Gastrocnemius medialis (tissue), 4 donors: ENCODE results near the gene MYO1G.

ENCODE experiments used
- CTCF ChIP-seq, 5 experiments: fragments of 450-650 bp in 3 of 5; fragments of 200-600 bp in 2 of 5; sonication (generic) in 2 of 5; IDR thresholded peaks in 4 of 5; conservative IDR thresholded peaks in 1 of 5; 1 replicate in 4 of 5; 2 replicates in 1 of 5; pipeline ENCODE4 v1.5.1; 2016 to 2019; ENCODE audit warnings: antibody characterized with exemption in 5 of 5, mild to moderate bottlenecking in 3 of 5, moderate library complexity in 3 of 5
- POLR2A ChIP-seq, 2 donors: fragments of 450-650 bp; IDR thresholded peaks; one replicate each; pipeline ENCODE4 v1.6.1; 2017; ENCODE audit warnings: antibody characterized with exemption in 2 of 2, mild to moderate bottlenecking in 2 of 2, moderate library complexity in 2 of 2

GRCh38 chr7:45026013-45026412, 47.2 kb upstream of the MYO1G start:
- no peak for TF ChIP-seq POLR2A (IDR thresholded peaks at IDR 0.05)
- TF ChIP-seq CTCF (IDR thresholded peaks at IDR 0.05 in 4 of 5, conservative IDR thresholded peaks at IDR 0.05 in 1 of 5): no peak
